ENCODE results near the gene SMR3A. TPM values are rescaled to one million over a fixed set of nuclear protein-coding genes. Genes with fewer than 3 reads are reported as not detected.
A peak's percentile ranks its signal among the peaks of the same experiment; 100 is the strongest.

Gene SMR3A
- total and polyA plus RNA-seq, 2 of the 4 experiments (the other 2 are of a cell fraction) = not detected

DNA sequence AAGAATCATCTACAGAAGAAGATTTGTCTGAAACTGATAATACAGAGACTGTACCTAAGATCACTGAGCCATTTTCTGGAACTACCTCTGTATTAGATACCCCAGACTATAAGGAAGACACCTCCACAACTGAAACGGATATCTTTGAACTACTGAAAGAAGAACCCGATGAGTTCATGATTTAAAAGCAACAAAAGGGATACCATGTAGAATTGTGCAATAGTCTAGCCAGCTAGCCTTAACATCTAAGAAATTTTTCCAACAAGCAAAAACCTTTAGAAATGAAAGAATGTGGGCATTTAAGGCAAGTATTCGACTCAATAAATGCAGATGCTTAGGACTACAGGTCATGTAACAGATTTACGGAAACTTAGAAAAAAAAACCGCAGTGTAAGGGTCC lies 24.5 kb upstream of the SMR3A start:
- ATAC-seq (ENCODE audit: low read depth) = no peak
- no peak overlapping the region for H3K9ac ChIP-seq (ENCODE audit: low read depth, low read length)
- in situ Hi-C loops (cut with MboI; ENCODE audit: low sequenced_read_pairs) = no loop called here

More for the DNA sequence above, 24.5 kb upstream of the SMR3A start:
- no TSS peak for BruUV-seq (replicated peaks)
- CTCF ChIA-PET = no interaction called here
- DNase-seq = no peak
- Histone ChIP-seq H3K4me2 (ENCODE audit: low read depth, low read length) (no peak overlapping the region), H4K8ac (ENCODE audit: low read depth in 2 of 2, low read length in 2 of 2) (no peak overlapping the region), H2AK5ac (ENCODE audit: low read depth, low read length) (no peak overlapping the region), H2AK9ac (replicated peaks; ENCODE audit: low read depth, low read length, poor library complexity) (no peak overlapping the region), H3K27ac (ENCODE audit: insufficient read depth, low read length) (no peak overlapping the region), H2BK120ac (ENCODE audit: low read depth, low read length) (no peak overlapping the region), H3K36me3 (ENCODE audit: control insufficient read depth, insufficient read depth, low read length) (no peaks in the 10 kb centered on the region), H3K23ac (ENCODE audit: low read depth, low read length) (no peak overlapping the region), H4K91ac (ENCODE audit: insufficient read depth, low read depth, low read length) (no peak overlapping the region), H2BK20ac (ENCODE audit: low read depth, low read length) (no peak overlapping the region), H3K27me3 (ENCODE audit: control insufficient read depth, insufficient read depth, low read length) (no peaks in the 10 kb centered on the region), H4K20me1 (ENCODE audit: insufficient read depth, low read length) (no peaks in the 10 kb centered on the region), H4K5ac (ENCODE audit: low read depth, low read length) (no peak overlapping the region), H3K4ac (ENCODE audit: low read depth, low read length) (no peak overlapping the region), H3K4me1 (ENCODE audit: control insufficient read depth, insufficient read depth, low read length) (no peaks in the 10 kb centered on the region), H3K79me1 (ENCODE audit: low read depth in 1 of 2, low read length in 2 of 2) (no peaks in the 10 kb centered on the region), H3K14ac (replicated peaks; ENCODE audit: low read depth, low read length) (no peak overlapping the region), H3K56ac (ENCODE audit: extremely low read depth, insufficient read depth, low read length) (no peak overlapping the region), H3K9me3 (ENCODE audit: control insufficient read depth, insufficient read depth, low read length) (no peaks in the 10 kb centered on the region), H2BK5ac (ENCODE audit: low read depth, low read length, poor library complexity, severe bottlenecking) (no peak overlapping the region), H3K9me1 (ENCODE audit: insufficient read depth, low read length) (no peaks in the 10 kb centered on the region), H2BK15ac (ENCODE audit: low read depth, low read length) (no peak overlapping the region), H3K4me3 (ENCODE audit: insufficient read depth, low read depth, low read length) (no peak overlapping the region), H3K18ac (ENCODE audit: low read depth, low read length) (no peak overlapping the region), H2AFZ (replicated peaks; ENCODE audit: low read length, poor library complexity) (no peak overlapping the region)
- POLR2A ChIA-PET (ENCODE audit: unreplicated experiment) = no interaction called here
- WGBS, 2 experiments (ENCODE audit: extremely low coverage in 2 of 2, insufficient read length in 1 of 2) = no CpG with 5 or more reads among the region's 5 CpGs
- intact Hi-C loops (cut with micrococcal nuclease) = no loop called here
- TF ChIP-seq CEBPB (IDR thresholded peaks at IDR 0.05; ENCODE audit: low read depth, low read length) = peak; percentile 67
- TF ChIP-seq SMC3 (IDR thresholded peaks at IDR 0.05; ENCODE audit: low read depth, low read length) = no peak
- dilution Hi-C loops (cut with HindIII; ENCODE audit: low sequenced_read_pairs, unreplicated experiment) = no loop called here

All from IMR-90 (cell line).